ENCODE data around the gene MCU. TPM values are rescaled to one million over a fixed set of nuclear protein-coding genes. Genes with fewer than 3 reads are reported as not detected.
A peak's percentile ranks its signal among the peaks of the same experiment; 100 is the strongest.

Gene MCU
- total RNA-seq, 1 donor from 2014 or later, result 20.3 TPM

DNA sequence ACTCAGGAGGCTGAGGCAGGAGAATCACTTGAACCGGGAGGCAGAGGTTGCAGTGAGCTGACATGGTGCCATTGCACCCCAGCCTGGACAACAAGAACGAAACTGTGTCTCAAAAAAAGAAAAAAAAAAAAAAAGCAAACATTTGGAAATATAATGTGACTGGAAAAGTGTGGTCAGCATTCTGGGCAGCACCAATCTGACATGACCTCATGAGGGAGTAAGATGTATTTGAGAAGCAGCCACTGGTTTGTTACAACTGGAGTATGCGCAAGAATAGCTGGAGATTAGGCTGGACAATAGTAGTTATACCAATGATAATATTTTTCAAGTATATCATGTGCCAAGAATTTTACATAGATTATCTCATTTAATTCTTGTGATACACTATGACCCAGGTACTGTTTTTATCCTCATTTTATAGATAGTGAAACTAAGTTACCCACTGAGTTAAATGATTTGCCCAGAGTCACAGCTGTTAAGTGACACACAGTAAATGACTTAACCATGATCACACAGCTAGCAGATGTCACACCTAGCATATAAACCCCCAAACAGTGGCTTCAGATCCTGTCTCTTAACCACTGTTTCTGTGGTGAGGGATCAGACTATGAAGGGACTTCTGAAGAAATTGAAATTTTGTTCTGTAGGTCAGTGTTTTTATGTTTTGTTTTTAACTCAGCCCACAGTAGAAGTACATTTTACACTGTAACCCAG, 11.1 kb downstream of the MCU start:
- intact Hi-C loops (cut with micrococcal nuclease), result no loop called here
- H3K4me3 ChIP-seq, result no peak overlapping the region
- no peak overlapping the region for H3K27ac ChIP-seq (replicated peaks)
- H3K27me3 ChIP-seq (ENCODE audit: low read depth), result no peaks in the 10 kb centered on the region
- H3K36me3 ChIP-seq, result no peaks in the 10 kb centered on the region
- H3K4me1 ChIP-seq, result peaks cover 3% of the 10 kb centered on the region
- DNase-seq, result no peak
- H3K9me3 ChIP-seq (replicated peaks), result no peaks in the 10 kb centered on the region
- TF ChIP-seq, protein P1, sequence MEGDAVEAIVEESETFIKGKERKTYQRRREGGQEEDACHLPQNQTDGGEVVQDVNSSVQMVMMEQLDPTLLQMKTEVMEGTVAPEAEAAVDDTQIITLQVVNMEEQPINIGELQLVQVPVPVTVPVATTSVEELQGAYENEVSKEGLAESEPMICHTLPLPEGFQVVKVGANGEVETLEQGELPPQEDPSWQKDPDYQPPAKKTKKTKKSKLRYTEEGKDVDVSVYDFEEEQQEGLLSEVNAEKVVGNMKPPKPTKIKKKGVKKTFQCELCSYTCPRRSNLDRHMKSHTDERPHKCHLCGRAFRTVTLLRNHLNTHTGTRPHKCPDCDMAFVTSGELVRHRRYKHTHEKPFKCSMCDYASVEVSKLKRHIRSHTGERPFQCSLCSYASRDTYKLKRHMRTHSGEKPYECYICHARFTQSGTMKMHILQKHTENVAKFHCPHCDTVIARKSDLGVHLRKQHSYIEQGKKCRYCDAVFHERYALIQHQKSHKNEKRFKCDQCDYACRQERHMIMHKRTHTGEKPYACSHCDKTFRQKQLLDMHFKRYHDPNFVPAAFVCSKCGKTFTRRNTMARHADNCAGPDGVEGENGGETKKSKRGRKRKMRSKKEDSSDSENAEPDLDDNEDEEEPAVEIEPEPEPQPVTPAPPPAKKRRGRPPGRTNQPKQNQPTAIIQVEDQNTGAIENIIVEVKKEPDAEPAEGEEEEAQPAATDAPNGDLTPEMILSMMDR (IDR thresholded peaks at IDR 0.05; ENCODE audit: borderline replicate concordance), result no peak

DNA sequence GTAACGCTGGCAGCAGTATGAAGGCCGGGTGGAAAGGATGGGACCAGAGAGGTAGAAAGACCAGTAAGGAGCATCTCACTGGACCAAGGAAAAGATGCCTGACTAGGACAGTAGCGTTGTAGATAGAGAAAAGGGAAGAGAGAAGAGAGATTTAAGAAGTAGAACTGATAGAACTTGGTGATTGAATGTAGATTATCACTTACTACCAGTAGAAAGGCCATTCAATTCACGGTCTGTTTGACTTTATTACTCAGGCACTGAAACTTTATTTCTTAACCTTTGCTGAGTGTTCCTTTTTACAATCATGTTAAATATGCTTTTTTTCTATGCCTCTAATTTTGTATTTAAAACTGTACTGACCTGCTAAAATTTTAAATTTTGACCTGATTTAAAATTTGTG, 12.2 kb downstream of the MCU start:
- H3K4me3 ChIP-seq, result no peak overlapping the region
- no peak overlapping the region for H3K27ac ChIP-seq (replicated peaks)
- H3K27me3 ChIP-seq (ENCODE audit: low read depth), result no peaks in the 10 kb centered on the region
- H3K4me1 ChIP-seq, result peaks cover 14% of the 10 kb centered on the region
- intact Hi-C loops (cut with micrococcal nuclease), result no loop called here
- DNase-seq, result no peak
- TF ChIP-seq, protein P1 (IDR thresholded peaks at IDR 0.05; ENCODE audit: borderline replicate concordance), result no peak
- no peaks in the 10 kb centered on the region for H3K9me3 ChIP-seq (replicated peaks)
- no peaks in the 10 kb centered on the region for H3K36me3 ChIP-seq

- H3K36me3 ChIP-seq, result no peaks in the 10 kb centered on the region
- H3K27ac ChIP-seq (replicated peaks), result peak overlapping the region; percentile 57
- TF ChIP-seq, protein P1 (IDR thresholded peaks at IDR 0.05; ENCODE audit: borderline replicate concordance), result no peak
- intact Hi-C loops (cut with micrococcal nuclease), result no loop called here
- H3K27me3 ChIP-seq (ENCODE audit: low read depth), result no peaks in the 10 kb centered on the region
- peak; percentile 27 for DNase-seq
- no peaks in the 10 kb centered on the region for H3K9me3 ChIP-seq (replicated peaks)
- H3K4me3 ChIP-seq, result no peak overlapping the region
- peaks cover 43% of the 10 kb centered on the region for H3K4me1 ChIP-seq
Measured at GRCh38 chr10:72709041-72709440, 17.1 kb downstream of the MCU start.

DNA sequence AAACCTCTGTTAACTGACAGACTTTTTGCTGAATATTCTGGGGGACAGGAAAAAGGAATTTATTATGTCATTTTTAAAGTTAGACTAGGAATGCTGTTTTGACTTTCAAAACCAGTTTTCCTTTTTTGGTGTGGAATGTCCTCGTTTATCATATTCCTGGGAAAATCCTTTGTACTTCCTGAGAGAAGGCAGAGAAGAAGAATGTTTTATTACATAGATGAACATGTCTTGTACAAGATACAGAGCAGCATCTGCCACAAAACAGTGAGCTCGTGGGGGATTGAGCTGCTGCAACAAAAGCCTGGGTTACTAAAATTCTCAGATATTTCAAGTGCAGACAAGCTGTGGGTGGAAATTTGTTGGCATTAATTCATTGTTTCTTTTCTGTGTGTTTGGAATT, 20.2 kb downstream of the MCU start:
- Histone ChIP-seq H3K36me3 (peaks cover 20% of the 10 kb centered on the region), H3K27ac (replicated peaks) (peak overlapping the region; percentile 63), H3K27me3 (ENCODE audit: low read depth) (no peaks in the 10 kb centered on the region), H3K4me1 (peaks cover 43% of the 10 kb centered on the region), H3K4me3 (peak overlapping the region; percentile 20), H3K9me3 (replicated peaks) (no peaks in the 10 kb centered on the region)
- TF ChIP-seq, protein P1 (IDR thresholded peaks at IDR 0.05; ENCODE audit: borderline replicate concordance), result no peak
- no peak for DNase-seq
- intact Hi-C loops (cut with micrococcal nuclease), result no loop called here

DNA sequence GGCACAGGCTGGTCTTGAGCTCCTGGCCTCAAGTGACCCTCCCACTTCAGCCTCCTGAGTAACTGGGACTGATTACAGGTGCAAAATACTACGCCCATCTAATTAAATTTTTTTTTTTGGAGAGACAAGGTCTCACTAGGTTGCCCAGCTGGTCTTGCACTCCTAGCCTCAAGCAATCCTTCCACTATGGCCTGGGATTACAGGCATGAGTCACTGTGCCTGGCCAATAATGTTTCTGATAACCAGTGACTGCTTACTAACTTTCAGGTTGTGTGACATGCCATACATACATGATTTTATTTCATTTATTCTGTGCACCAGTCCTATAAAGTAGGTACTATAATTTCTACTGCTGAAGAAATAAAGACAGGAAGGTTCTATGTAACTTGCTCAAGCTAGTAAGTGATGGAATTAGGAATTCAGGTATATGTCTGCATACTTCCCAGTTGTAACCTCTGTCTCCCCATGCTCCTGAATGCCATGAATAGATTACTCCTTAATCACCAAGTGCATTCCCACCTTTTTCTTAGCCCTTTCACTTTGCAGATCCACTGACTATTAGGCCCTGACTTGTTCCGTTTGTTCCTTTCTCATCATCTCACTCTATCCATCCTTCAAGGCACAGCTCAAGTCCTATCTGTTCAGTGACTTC, 28.1 kb downstream of the MCU start:
- Histone ChIP-seq H3K27me3 (ENCODE audit: low read depth) (no peaks in the 10 kb centered on the region), H3K27ac (replicated peaks) (no peak overlapping the region), H3K9me3 (replicated peaks) (no peaks in the 10 kb centered on the region), H3K4me1 (no peaks in the 10 kb centered on the region), H3K4me3 (no peak overlapping the region), H3K36me3 (peaks cover 18% of the 10 kb centered on the region)
- intact Hi-C loops (cut with micrococcal nuclease), result no loop called here
- DNase-seq, result no peak
- TF ChIP-seq, protein P1 (IDR thresholded peaks at IDR 0.05; ENCODE audit: borderline replicate concordance), result no peak

Data from left ventricle myocardium inferior (tissue), 1 donor.